ENCODE measurements around the gene EGR4.

The EGR4 gene

GRCh38 chr2:73290049-73290839 is 3.1 kb downstream of the EGR4 start:
- peak in 1 of 3 donors; percentile 37 for DNase-seq (ENCODE audit: low read depth in 2 of 3, low spot score in 1 of 3)

GRCh38 chr2:73289304-73289703 is 4.0 kb downstream of the EGR4 start:
- DNase-seq (ENCODE audit: low read depth in 2 of 3, low spot score in 1 of 3) = no peak

DNA sequence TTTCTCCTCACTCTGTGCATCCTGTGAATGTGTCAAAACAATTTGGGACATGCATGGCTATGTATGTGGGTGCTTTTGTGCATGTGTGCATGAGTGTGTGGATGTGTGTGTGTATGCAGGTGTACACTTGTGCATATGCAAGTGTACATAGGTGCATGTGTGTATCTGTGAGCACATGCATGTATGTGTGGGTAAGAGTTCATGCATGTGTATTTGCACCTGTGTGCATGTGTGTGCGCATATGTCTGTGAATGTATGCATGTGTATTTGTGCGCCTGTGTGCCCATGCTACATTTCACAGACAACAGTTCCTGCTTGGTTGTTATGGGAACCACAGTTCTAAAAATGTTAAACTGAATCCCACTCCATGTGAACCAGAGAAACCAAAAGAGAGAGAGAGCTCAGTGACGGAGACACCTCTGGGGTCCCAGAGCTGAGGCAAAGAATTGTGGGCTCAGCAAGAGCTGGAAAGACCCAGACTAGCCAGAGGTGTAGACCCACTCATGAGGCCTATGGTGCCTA is 7.2 kb downstream of the EGR4 start:
- DNase-seq (ENCODE audit: low read depth in 2 of 3, low spot score in 1 of 3) = no peak

GRCh38 chr2:73285159-73285739 is 8.1 kb downstream of the EGR4 start:
- no peak for DNase-seq (ENCODE audit: low read depth in 2 of 3, low spot score in 1 of 3)

DNA sequence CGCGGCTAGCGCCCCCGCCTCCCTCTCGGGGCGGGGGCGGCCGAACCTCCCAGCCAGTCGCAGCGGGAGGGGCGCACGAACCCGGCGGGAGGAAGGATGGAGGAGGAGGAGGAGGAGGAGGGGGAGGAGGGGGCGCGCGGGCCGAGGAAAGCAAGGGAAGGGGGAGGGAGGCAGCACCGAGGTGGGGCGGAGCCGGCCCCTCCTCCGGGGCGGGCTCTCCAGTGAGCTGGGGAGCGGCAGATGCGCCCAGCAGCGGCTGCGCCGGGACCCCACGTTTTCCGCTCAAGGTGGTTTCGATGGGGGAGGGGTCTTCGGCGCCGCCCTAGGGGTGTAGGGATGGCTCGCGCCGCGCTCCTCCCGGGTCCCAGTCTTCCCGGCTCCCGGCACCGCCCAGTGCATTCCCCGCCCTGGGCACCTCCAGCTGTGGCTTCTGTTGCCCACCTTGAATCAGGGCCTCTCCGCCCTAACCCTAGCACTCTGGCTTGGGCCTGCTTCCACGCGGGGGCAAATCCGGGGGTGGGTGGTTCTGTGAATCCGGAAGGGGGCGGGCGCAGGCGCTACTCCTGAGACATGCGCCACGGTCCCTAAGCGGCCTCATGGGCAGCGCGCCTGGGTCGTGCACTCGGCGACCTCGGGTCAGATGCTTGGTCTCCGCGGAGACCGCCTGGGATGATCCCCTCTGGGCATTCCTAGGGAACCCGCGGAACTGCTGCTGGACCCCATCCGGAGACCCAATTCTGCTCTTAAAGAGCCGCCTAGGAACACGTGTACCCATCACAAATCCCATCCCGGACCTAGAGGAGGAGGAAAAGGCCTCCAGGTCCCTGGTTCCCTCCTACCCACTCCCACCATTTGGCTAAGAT is 8.8 kb downstream of the EGR4 start, which contains the start of gene FBXO41:
FBXO41 (minus strand) TSS at position 183 of the 863 bp plus-strand sequence. CDS start 14,848 bp downstream, outside the sequence.
- peak; percentile 52 to 73 (median 56) for DNase-seq (ENCODE audit: low read depth in 2 of 3, low spot score in 1 of 3)

GRCh38 chr2:73283545-73284295 is 9.6 kb downstream of the EGR4 start:
- DNase-seq (ENCODE audit: low read depth in 2 of 3, low spot score in 1 of 3) = no peak

GRCh38 chr2:73282924-73283544 is 10.3 kb downstream of the EGR4 start:
- DNase-seq (ENCODE audit: low read depth in 2 of 3, low spot score in 1 of 3) = no peak

DNA sequence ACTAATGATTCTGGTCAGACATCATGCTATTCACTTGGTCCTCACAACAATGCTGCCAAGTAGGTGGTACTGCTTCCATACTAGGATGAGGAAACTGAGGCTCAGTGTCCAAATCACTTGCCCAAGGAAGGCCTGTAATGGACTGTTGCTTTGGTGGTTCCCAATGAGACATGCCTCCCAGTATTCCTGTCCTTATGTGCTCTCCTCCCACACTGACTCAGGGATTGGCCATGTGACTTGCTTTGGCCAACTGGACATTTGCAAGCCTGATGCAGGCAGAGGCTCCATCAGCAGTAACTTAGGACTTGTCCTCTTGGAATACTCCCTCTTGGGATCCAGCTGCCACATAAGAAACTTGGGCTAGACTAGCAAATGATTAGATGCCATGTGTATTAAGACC is 12.1 kb downstream of the EGR4 start:
- DNase-seq (ENCODE audit: low read depth in 2 of 3, low spot score in 1 of 3) = no peak

- no peak for DNase-seq (ENCODE audit: low read depth in 2 of 3, low spot score in 1 of 3)
Measured at GRCh38 chr2:73279852-73280251, 13.5 kb downstream of the EGR4 start.

GRCh38 chr2:73272270-73272669 is 21.1 kb downstream of the EGR4 start:
- DNase-seq (ENCODE audit: low read depth in 2 of 3, low spot score in 1 of 3) = no peak

DNA sequence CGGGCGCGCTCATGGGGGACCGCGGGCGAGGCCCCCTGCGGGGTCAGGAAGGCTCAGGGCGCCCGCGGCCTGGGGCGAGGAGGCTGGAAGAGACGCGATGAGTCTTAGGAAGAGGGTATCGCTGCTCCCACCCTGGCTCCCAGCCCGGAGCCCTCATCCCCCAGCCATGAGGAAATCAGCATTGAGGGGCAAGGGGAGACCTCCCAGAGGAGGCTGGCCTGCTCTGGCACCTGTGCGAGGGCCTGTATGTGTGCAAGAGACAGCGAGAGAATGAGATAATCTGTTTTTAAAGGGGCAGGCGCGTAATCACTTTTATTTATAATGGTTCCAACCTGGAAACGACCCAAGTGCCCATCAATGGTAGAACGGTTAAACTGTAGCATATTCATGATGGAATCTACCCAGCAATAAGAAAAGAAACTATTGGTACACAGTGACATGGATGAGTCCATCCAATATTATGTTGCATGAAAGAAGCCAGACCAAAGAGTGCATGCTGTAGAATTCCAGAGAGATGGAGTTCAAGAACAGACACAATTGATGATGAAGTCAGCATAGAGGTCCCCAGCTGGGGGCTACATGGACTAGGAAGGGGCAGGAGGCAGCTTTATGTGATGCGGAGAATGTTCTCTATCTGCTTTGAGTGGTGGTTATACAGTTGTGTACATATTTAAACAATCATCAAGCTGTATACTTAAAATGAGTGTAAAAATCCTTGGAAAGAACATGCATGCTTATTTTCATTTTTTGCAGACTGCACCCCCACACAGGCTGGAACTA is 23.5 kb downstream of the EGR4 start:
- DNase-seq (ENCODE audit: low read depth in 2 of 3, low spot score in 1 of 3) = no peak

DNA sequence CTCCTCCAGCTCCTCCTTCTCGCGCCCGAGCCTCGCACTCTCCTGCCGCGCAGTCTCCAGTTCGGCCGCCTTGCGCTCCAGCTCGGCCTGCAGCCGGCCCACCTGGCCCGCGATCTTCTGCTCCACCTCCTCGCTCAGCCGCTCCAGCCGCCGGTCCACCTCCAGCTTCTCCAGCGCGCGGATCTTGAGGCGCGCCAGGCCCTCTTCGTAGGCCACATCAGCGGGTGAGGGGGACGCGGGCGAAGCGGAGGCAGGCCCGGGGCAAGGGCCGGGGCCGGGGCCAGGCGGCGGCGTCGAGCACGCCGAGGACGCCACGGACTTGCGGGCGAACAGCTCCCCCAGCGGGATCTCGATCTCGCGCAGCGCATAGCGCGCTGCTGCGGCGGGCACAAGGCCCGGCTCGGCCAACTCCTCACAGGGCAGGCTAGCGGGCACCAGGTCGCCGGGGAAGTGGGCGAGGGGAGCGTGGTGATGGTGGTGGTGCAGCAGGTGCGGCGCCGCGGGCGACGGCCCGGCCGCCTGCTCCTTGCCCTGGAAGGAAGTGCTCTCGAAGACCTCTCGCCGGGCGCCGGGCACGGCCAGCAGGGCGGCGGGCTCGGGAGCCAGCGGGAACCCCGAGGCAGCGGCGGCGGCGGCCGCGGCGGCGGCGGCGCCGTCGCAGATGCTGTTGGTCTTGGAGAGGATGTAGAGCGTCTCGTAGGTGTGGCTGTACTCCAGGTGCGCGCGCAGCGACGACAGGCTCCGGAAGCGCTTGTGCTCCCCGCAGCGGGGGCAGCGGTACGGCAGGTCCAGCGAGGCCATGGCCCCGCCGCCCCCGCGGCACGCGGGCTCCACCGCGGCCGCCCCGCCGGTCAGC is 24.3 kb downstream of the EGR4 start:
- peak in 2 of 3 donors; percentile 46 to 55 for DNase-seq (ENCODE audit: low read depth in 2 of 3, low spot score in 1 of 3)

GRCh38 chr2:73268366-73268829 is 24.9 kb downstream of the EGR4 start:
- no peak for DNase-seq (ENCODE audit: low read depth in 2 of 3, low spot score in 1 of 3)

- DNase-seq (ENCODE audit: low read depth in 2 of 3, low spot score in 1 of 3) = no peak
Measured at GRCh38 chr2:73267008-73267407, 26.3 kb downstream of the EGR4 start.

- DNase-seq (ENCODE audit: low read depth in 2 of 3, low spot score in 1 of 3) = no peak
Measured at GRCh38 chr2:73266061-73266901, 27.1 kb downstream of the EGR4 start.

DNA sequence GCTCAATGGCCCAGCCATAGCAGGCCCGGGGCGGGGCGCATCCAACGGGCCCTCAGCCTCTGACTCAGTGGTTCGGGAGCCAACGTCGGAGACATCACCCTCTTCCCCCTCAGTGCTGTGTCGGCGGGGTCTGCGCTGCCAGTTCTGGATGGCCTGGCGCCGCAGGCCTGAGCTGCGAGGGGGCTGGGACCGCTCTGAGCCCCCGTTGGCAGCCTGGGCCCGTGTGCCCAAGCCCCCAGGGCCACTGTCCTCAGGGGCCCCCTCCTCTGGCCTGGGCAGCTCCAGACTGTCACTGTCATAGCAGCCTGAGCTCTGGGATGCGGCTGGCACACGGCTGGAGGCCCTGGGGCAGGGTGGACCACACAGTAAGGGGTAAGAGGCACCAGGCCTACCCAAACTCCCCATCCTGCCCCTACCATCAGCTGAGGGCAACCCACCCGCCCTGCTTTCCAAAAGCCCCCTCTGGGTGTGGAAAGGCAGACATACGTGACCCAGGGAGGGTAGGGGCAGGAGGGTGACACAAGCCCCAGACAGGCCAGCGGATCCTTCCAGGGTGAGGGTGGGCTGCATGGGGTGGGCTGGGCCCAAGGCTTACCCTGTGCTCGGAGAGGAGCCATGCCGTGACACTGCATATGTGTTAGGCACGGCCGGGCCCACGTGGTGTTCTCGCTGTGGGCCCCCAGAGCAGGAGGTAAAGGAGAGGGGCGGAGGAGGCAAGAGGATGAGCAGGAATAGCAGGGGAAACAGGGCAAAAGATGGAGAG is 27.9 kb downstream of the EGR4 start:
- DNase-seq (ENCODE audit: low read depth in 2 of 3, low spot score in 1 of 3) = no peak

- no peak for DNase-seq (ENCODE audit: low read depth in 2 of 3, low spot score in 1 of 3)
Measured at GRCh38 chr2:73264783-73265182, 28.6 kb downstream of the EGR4 start.
